ENCODE data around the gene TOMM7.
"Not testable (repeated sequence)": the region's sequence is repeated elsewhere in the genome, so short reads cannot be mapped to it uniquely, and the experiment has no call there.

Gene TOMM7

DNA sequence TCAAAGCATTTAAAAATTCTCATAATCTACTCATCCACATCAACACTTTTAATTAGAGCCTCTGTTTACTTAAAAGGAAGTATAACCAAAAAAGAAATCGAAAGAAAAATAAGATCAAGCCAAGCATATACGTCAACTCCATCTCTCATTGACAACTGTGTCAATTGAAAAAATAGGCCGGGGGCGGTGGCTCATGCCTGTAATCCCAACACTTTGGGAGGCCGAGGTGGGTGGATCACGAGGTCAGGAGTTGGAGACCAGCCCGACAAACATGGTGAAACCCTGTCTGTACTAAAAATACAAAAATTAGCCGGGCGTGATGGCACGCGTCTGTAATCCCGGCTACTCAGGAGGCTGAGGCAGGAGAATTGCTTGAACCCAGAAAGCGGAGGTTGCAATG, 32.0 kb downstream of the TOMM7 start:
- DNase-seq (ENCODE audit: insufficient read length, low spot score); FAIRE-seq: not testable (repeated sequence)

- DNase-seq (ENCODE audit: insufficient read length, low spot score) (no peak), FAIRE-seq (no peak)
These were observed 34.7 kb downstream of the TOMM7 start for GRCh38 chr7:22787951-22788350.

DNA sequence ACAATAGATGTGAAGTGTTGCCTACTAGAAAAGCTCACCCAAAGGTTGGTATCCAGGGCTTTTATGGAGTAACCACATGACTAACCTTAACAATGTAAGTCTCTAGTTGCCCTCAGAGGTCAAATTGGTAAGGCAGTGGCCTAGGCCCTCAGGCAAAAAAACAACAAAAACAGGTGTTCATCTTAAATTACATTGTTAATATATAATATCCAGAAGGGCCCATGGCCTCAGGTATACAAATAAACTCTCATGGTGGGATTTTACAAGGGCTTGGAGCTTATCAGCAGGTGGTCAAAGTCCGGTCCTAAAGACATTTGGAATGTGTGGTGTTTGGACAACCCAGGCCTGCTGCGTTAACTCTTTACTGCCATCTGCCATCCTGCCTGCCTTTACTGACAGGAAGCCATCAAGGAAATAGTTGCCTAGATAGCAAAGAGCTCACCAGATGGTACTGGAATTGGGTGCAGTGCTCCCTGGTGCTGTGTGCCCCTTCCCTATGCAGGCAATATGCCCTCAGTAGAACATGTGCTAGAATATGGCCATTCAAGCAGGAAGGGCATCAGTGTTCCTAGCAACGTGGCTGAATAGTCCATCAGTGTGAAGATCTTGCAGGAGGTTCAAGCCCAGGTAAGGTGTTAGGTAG, 36.2 kb downstream of the TOMM7 start:
- no peak for FAIRE-seq
- no peak for DNase-seq (ENCODE audit: insufficient read length, low spot score)

DNA sequence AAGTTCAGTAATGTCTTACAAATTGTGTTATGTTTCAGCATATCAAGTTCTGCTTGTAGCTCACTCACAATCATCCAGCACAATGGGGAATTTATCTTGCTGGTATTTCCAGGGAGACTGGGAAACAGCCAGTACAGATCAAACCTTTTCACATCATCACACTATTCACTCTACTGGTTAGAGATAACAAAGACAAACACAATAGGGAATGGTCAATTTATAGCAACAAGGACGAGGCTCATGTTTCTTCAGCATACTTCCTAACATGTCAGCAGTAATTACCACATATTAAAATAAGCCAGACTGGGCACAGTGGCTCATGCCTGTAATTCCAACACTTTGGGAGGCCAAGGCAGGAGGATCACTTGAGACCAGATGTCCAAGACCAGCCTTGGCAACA, 38.3 kb downstream of the TOMM7 start:
- FAIRE-seq (no peak), DNase-seq (ENCODE audit: insufficient read length, low spot score) (no peak)

- DNase-seq (ENCODE audit: insufficient read length, low spot score) (no peak), FAIRE-seq (no peak)
These were observed 39.2 kb downstream of the TOMM7 start for GRCh38 chr7:22783421-22783820.

DNA sequence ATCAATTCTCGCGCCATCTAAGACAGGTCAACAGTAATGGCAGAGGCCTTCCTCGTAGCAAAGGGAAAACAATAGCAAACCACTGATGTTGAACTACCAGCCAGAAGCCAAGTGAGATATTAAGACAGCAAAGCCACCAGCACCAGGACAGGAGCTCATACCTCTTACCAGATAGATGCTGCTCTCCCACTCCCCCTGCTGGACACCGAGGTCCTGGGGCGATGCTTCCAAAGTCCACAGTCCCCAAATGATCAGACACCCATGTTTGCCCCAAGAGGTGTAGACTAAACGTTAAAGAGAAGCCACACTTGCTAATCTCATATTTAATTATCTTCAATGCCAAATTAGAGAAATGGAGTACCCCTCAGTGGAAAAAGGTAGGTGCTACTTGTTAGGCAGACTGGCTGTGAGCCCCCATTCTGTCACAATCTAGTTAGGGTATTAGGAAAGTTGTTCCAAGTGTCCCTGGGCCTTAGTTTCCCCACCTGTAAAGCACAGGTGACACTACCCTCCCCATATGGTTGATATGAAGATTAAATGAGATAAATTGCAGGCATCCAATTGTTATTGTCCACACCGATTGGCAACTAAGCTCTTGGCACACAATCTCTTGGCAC, 39.9 kb downstream of the TOMM7 start:
- FAIRE-seq (peak; percentile 86), DNase-seq (ENCODE audit: insufficient read length, low spot score) (peak; percentile 74)

DNA sequence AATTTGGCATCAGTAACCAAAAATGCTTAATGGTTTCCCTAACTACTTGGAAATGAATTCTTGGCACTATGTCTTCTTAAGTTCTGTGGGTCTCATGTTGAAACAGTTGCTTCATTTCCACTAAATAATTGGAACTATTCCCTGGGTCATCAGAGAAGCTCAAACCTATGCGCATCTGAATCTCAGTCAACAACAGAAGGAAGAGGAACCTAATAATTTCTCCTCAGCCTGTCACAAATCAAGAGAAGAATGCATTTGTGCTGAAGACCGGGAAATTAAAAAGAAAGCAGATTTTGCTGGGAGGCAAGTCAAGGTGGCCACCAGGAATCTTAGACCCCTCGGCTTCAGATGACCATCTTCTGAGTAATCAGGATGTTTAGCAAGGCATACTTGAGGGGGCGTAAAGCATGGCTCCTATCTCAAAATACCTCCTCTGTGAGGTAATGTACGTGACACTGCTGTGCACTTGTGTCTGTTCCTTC, 41.4 kb downstream of the TOMM7 start:
- DNase-seq (ENCODE audit: insufficient read length, low spot score) (no peak), FAIRE-seq (no peak)

DNA sequence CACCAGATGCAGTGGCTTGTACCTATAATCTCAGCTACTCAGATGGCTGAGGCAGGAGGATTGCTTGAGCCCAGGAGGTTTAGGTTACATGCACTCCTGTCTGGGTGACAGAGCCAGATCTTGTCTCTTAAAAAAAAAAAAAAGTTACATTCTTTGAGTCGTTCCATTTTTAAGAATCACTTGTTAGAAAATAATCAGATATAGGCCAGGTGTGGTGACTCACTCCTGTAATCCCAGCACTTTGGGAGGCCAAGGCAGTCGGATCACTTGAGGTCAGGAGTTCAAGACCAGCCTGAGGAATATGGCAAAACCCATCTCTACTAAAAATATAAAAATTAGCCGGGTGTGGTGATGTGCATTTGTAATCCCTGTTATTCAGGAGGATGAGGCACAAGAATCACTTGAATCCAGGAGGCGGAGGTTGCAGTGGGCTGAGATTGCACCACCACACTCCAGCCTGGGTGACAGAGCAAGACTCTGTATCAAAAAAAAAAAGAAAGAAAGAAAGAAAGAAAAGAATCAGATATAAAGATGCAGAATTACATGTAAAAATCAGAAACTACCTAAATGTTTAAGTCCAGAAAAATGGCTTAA, 42.8 kb downstream of the TOMM7 start:
- FAIRE-seq; DNase-seq (ENCODE audit: insufficient read length, low spot score): not testable (repeated sequence)

DNA sequence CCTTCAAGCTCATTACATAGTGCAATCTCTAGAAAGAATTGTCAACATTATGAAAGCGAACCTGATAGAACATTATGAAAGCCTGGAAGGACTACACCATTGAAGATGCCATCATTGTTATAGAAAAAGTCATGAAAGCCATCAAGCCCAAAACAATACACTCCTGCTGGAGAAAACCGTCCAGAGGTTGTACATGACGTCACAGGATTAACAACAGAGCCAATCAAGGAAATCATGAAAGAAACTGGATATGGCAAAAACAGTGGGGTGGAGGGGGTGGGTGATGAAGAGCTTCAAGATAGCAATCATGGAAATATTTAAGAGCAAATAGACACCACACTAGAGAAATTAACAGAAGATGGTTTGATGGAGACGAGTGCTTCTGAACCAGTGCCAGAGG, 45.7 kb downstream of the TOMM7 start:
- FAIRE-seq = no peak
- DNase-seq (ENCODE audit: insufficient read length, low spot score) = no peak

GRCh38 chr7:22772885-22773284, 49.8 kb downstream of the TOMM7 start:
- FAIRE-seq (no peak), DNase-seq (ENCODE audit: insufficient read length, low spot score) (no peak)

GRCh38 chr7:22771872-22772228, 50.8 kb downstream of the TOMM7 start:
- FAIRE-seq (no peak), DNase-seq (ENCODE audit: insufficient read length, low spot score) (no peak)

DNA sequence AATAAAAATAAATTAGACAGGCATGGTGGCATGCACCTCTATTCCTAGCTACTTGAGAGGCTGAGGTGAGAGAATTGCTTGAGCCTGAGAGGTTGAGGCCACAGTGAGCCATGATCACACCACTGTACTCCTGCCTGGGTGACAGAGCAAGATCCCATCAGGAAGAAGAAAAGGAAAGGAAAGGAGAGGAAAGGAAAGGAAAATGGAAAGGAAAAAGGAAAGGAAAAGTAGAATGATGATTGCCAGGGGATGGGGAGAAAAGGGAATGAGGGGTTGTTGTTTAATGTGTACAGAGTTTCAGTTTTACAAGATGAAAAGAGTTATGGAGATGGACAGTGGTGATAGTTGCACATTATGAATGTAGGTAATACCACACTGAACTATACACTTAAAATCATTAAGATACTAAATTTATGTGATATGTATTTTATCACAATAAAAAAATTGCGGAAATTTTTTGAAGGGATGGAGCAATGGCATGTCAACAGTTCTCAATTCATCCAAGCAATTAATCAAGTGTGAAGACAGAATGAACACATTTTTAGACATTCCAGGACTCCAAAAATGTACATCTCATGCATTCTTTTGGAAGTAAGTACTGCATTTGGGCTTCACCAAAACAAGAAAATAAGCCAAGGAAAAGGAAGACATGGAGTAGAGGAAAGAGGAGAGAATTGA, 51.3 kb downstream of the TOMM7 start:
- no peak for FAIRE-seq

DNA sequence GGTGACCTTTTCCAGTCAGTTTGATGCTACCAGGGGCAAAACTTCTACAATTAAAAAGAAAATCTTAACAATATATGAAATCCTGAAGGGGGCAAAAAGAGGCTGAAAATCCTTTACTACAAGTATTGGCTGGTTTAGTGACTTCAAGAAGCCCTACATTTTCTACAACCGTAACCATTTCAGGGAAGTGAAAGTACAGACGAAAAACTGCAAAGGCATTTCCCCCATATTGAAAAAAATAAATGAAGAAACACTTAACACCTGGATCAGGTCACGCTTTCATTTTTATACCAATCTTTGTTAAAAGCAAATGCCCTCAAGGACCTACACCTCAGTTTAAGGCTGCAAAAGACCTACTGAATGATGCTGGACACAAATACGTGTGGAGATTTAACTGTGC, 57.0 kb downstream of the TOMM7 start:
- FAIRE-seq (peak; percentile 89), DNase-seq (ENCODE audit: insufficient read length, low spot score) (peak; percentile 22)

More for the DNA sequence above, 51.3 kb downstream of the TOMM7 start:
- no peak for DNase-seq (ENCODE audit: insufficient read length, low spot score)

All from GM19239 (cell line).